Measurements from ENCODE around the gene QSOX1.

GRCh38 chr1:180136968-180137356 lies 17.7 kb upstream of the QSOX1 start:
- TF ChIP-seq ZNF396 (CRISPR knock-in tag; IDR thresholded peaks at IDR 0.05; ENCODE audit: borderline replicate concordance) (no peak), CTCF (IDR thresholded peaks at IDR 0.05) (no peak), TCF7 (CRISPR knock-in tag; IDR thresholded peaks at IDR 0.05; ENCODE audit: low read depth) (no peak), KAT7 (CRISPR knock-in tag; IDR thresholded peaks at IDR 0.05; ENCODE audit: borderline replicate concordance) (no peak), ATF2 (CRISPR knock-in tag; IDR thresholded peaks at IDR 0.05; ENCODE audit: borderline replicate concordance, low read depth) (no peak), CREB1 (CRISPR knock-in tag; IDR thresholded peaks at IDR 0.05) (no peak), MXD4 (CRISPR knock-in tag; IDR thresholded peaks at IDR 0.05; ENCODE audit: borderline replicate concordance) (no peak), USF2 (CRISPR knock-in tag; IDR thresholded peaks at IDR 0.05) (no peak), CDX4 (CRISPR knock-in tag; IDR thresholded peaks at IDR 0.05; ENCODE audit: borderline replicate concordance) (no peak)

Data from WTC11 (cell line).